WTC11 (cell line): ENCODE results near the gene DOK3.

Experiments
- TF ChIP-seq, protein P1 (sequence below): fragments of 200-600 bp; IDR thresholded peaks from 2 replicates; pipeline ENCODE4 v1.8.0; 2022; ENCODE audit warnings: antibody characterized with exemption
- TF ChIP-seq, protein P2 (sequence below): sonication (generic); formaldehyde crosslinking; IDR thresholded peaks from 2 replicates; pipeline ENCODE4 v1.8.0; 2022; ENCODE audit warnings: mild to moderate bottlenecking, missing genetic modification reagents

DNA sequence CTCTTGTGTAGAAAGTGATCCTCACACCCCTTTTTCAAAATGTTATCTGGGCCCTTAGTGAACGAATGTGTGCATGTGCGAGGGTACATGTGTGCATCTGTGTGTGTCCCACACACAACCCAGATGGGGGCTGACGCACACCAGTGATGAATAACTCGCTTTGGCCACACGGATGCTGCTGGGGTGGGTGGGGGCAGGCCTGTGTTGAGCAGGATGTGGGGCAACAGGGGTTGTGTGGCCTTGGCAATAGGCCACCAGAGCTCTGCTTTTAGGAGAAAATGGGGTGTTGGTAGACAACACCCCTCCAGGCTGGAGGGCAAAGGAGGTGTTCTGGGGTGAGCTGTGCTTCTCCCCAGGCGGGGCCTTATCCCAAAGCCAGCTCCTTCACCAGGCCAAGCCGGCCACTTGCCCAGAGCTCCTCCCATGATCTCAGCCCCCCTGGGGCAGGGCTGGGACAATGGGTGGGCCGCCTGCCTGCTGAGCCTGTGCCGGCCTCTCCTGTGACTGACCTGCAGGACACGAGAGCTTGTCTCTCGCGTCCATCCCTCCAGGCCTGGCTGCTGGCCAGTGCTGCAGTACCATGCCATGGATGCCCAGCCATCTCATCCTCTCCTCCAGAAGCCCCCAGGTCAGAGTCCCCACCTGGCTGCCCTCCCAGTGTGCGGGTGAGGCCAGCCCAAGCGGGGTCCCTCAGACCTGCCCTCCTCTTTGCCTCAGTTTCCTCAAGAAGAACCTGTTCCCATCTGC, 37.8 kb downstream of the DOK3 start:
- TF ChIP-seq, protein P1, sequence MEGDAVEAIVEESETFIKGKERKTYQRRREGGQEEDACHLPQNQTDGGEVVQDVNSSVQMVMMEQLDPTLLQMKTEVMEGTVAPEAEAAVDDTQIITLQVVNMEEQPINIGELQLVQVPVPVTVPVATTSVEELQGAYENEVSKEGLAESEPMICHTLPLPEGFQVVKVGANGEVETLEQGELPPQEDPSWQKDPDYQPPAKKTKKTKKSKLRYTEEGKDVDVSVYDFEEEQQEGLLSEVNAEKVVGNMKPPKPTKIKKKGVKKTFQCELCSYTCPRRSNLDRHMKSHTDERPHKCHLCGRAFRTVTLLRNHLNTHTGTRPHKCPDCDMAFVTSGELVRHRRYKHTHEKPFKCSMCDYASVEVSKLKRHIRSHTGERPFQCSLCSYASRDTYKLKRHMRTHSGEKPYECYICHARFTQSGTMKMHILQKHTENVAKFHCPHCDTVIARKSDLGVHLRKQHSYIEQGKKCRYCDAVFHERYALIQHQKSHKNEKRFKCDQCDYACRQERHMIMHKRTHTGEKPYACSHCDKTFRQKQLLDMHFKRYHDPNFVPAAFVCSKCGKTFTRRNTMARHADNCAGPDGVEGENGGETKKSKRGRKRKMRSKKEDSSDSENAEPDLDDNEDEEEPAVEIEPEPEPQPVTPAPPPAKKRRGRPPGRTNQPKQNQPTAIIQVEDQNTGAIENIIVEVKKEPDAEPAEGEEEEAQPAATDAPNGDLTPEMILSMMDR, result no peak
- TF ChIP-seq, protein P2, sequence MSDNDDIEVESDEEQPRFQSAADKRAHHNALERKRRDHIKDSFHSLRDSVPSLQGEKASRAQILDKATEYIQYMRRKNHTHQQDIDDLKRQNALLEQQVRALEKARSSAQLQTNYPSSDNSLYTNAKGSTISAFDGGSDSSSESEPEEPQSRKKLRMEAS (CRISPR knock-in tag), result no peak
